Skeletal muscle tissue (tissue), 4 donors: ENCODE data around the gene ARL8B. TPM values are rescaled to one million over a fixed set of nuclear protein-coding genes. Genes with fewer than 3 reads are reported as not detected.
"Not testable (repeated sequence)": the region's sequence is repeated elsewhere in the genome, so short reads cannot be mapped to it uniquely, and the experiment has no call there.

Experiments
- H3K27ac ChIP-seq: one replicate; pipeline ENCODE4 v1.7.0; 2013; ENCODE audit warnings: mild to moderate bottlenecking, low read depth, low read length, inconsistent platforms
- H3K27me3 ChIP-seq, 3 donors: one replicate each; pipeline ENCODE4 v1.7.0; 2013; ENCODE audit warnings: low read length in 3 of 3; ENCODE audit not compliant: control insufficient read depth in 3 of 3, insufficient read depth in 3 of 3
- H3K36me3 ChIP-seq, 3 donors: one replicate each; pipeline ENCODE4 v1.7.0; 2013; ENCODE audit warnings: low read length in 3 of 3; ENCODE audit not compliant: control insufficient read depth in 3 of 3, insufficient read depth in 3 of 3
- H3K4me1 ChIP-seq, 3 donors: one replicate each; pipeline ENCODE4 v1.7.0; 2013; ENCODE audit warnings: low read length in 3 of 3, mild to moderate bottlenecking in 3 of 3; ENCODE audit not compliant: control insufficient read depth in 3 of 3, insufficient read depth in 3 of 3
- H3K4me3 ChIP-seq, 3 donors: one replicate each; pipeline ENCODE4 v1.7.0; 2013; ENCODE audit warnings: low read length in 3 of 3
- H3K9ac ChIP-seq, 3 donors: one replicate each; pipeline ENCODE4 v1.7.0; 2013; ENCODE audit warnings: low read length in 3 of 3, mild to moderate bottlenecking in 3 of 3, moderate library complexity in 2 of 3, low read depth in 1 of 3
- H3K9me3 ChIP-seq, 3 donors: one replicate each; pipeline ENCODE4 v1.7.0; 2013; ENCODE audit warnings: low read length in 3 of 3; ENCODE audit not compliant: control insufficient read depth in 3 of 3
- total RNA-seq: library from RNA; depleted of rRNA; stranded (reverse); fragments of >200 nt; gene quantifications from one replicate; pipeline ENCODE4 v1.2.3, GENCODE V29; 2014
- donor health status: Osteomylitis.

Gene ARL8B
- total RNA-seq, 1 donor from 2014 or later: 59.0 TPM

- Histone ChIP-seq H3K9ac (no peak overlapping the region), H3K4me1 (peaks cover 26 to 36% (median 27%) of the 10 kb centered on the region in 3 donors), H3K9me3 (no peaks in the 10 kb centered on the region), H3K4me3 (no peak overlapping the region), H3K36me3 (no peaks in the 10 kb centered on the region), H3K27ac (no peak overlapping the region), H3K27me3 (no peaks in the 10 kb centered on the region)
Observed at GRCh38 chr3:5140839-5141238, 18.7 kb downstream of the ARL8B start.

GRCh38 chr3:5141760-5142159 lies 19.7 kb downstream of the ARL8B start:
- Histone ChIP-seq H3K27ac (no peak overlapping the region), H3K9ac (no peak overlapping the region), H3K9me3 (no peaks in the 10 kb centered on the region), H3K4me1 (peaks cover 22 to 33% (median 27%) of the 10 kb centered on the region in 3 donors), H3K27me3 (no peaks in the 10 kb centered on the region), H3K36me3 (no peaks in the 10 kb centered on the region), H3K4me3 (no peak overlapping the region)

- H3K4me1 ChIP-seq: peaks cover 15 to 25% (median 23%) of the 10 kb centered on the region in 3 donors
- H3K9me3 ChIP-seq: no peaks in the 10 kb centered on the region
- H3K27me3 ChIP-seq: no peaks in the 10 kb centered on the region
- H3K27ac ChIP-seq: no peak overlapping the region
- H3K9ac ChIP-seq: no peak overlapping the region
- no peaks in the 10 kb centered on the region for H3K36me3 ChIP-seq
- no peak overlapping the region for H3K4me3 ChIP-seq
Observed at GRCh38 chr3:5143464-5143863, 21.4 kb downstream of the ARL8B start.

GRCh38 chr3:5144316-5144994 lies 22.4 kb downstream of the ARL8B start:
- H3K36me3 ChIP-seq: no peaks in the 10 kb centered on the region
- no peaks in the 10 kb centered on the region for H3K27me3 ChIP-seq
- no peak overlapping the region for H3K27ac ChIP-seq
- no peak overlapping the region for H3K4me3 ChIP-seq
- no peak overlapping the region for H3K9ac ChIP-seq
- H3K4me1 ChIP-seq: peaks cover 7 to 24% (median 13%) of the 10 kb centered on the region in 3 donors
- no peaks in the 10 kb centered on the region for H3K9me3 ChIP-seq

GRCh38 chr3:5145120-5145519 lies 23.0 kb downstream of the ARL8B start:
- no peaks in the 10 kb centered on the region for H3K9me3 ChIP-seq
- H3K27me3 ChIP-seq: no peaks in the 10 kb centered on the region
- no peak overlapping the region for H3K4me3 ChIP-seq
- H3K4me1 ChIP-seq: peaks cover 5 to 24% (median 6%) of the 10 kb centered on the region in 3 donors
- no peaks in the 10 kb centered on the region for H3K36me3 ChIP-seq
- no peak overlapping the region for H3K27ac ChIP-seq
- H3K9ac ChIP-seq: no peak overlapping the region

- not testable (repeated sequence) for H3K9me3 ChIP-seq, H3K27me3 ChIP-seq, H3K4me3 ChIP-seq, H3K9ac ChIP-seq, H3K27ac ChIP-seq, H3K36me3 ChIP-seq
- H3K4me1 ChIP-seq: peaks cover 5 to 13% (median 5%) of the 10 kb centered on the region in 3 donors
Observed at GRCh38 chr3:5147152-5147551, 25.1 kb downstream of the ARL8B start.

GRCh38 chr3:5149306-5149880 lies 27.3 kb downstream of the ARL8B start:
- Histone ChIP-seq H3K4me3 (no peak overlapping the region), H3K4me1 (peaks cover 5 to 13% (median 5%) of the 10 kb centered on the region in 3 donors), H3K27ac (no peak overlapping the region), H3K36me3 (no peaks in the 10 kb centered on the region), H3K9me3 (no peaks in the 10 kb centered on the region), H3K27me3 (no peaks in the 10 kb centered on the region), H3K9ac (no peak overlapping the region)

- Histone ChIP-seq H3K27ac (no peak overlapping the region), H3K27me3 (no peaks in the 10 kb centered on the region), H3K4me1 (peaks cover 5 to 13% (median 5%) of the 10 kb centered on the region in 3 donors), H3K36me3 (no peaks in the 10 kb centered on the region), H3K9ac (no peak overlapping the region), H3K4me3 (no peak overlapping the region), H3K9me3 (no peaks in the 10 kb centered on the region)
Observed at GRCh38 chr3:5151586-5151985, 29.5 kb downstream of the ARL8B start.

- Histone ChIP-seq H3K9me3 (no peaks in the 10 kb centered on the region), H3K36me3 (no peaks in the 10 kb centered on the region), H3K27ac (no peak overlapping the region), H3K4me1 (peaks cover 3 to 20% (median 5%) of the 10 kb centered on the region in 3 donors), H3K4me3 (no peak overlapping the region), H3K9ac (no peak overlapping the region), H3K27me3 (no peaks in the 10 kb centered on the region)
Observed at GRCh38 chr3:5153074-5153473, 31.0 kb downstream of the ARL8B start.

- Histone ChIP-seq H3K9me3 (no peaks in the 10 kb centered on the region), H3K4me3 (no peak overlapping the region), H3K27me3 (no peaks in the 10 kb centered on the region), H3K9ac (no peak overlapping the region), H3K36me3 (no peaks in the 10 kb centered on the region), H3K4me1 (peaks cover 0 to 9% (median 0%) of the 10 kb centered on the region in 3 donors), H3K27ac (no peak overlapping the region)
Observed at GRCh38 chr3:5155241-5155640, 33.1 kb downstream of the ARL8B start.
